Lower leg skin (tissue), 4 donors: Measurements from ENCODE around the gene NMS. TPM values are rescaled to one million over a fixed set of nuclear protein-coding genes. Genes with fewer than 3 reads are reported as not detected.

ENCODE experiments used
- DNase-seq, 2 donors: peaks; one replicate each; pipeline ENCODE4 v3.0.0-alpha.2; 2019; ENCODE audit warnings: low spot score in 2 of 2
- H3K4me3 ChIP-seq: fragments of 200-600 bp; sonication (generic); 2 replicates; pipeline ENCODE4 v1.5.1; 2017; ENCODE audit warnings: mild to moderate bottlenecking, low read depth; ENCODE audit not compliant: poor library complexity, severe bottlenecking
- CTCF ChIP-seq, 3 donors: fragments of 450-650 bp; IDR thresholded peaks; one replicate each; pipeline ENCODE4 v1.5.1; 2016; ENCODE audit warnings: antibody characterized with exemption in 3 of 3, mild to moderate bottlenecking in 3 of 3, moderate library complexity in 2 of 3
- POLR2A ChIP-seq, 2 donors: fragments of 450-650 bp; IDR thresholded peaks; one replicate each; pipeline ENCODE4 v1.6.1; 2016 to 2017; ENCODE audit warnings: antibody characterized with exemption in 2 of 2, mild to moderate bottlenecking in 1 of 2, moderate library complexity in 1 of 2
- WGBS, 2 donors: methylation state at CpG; one replicate each; pipeline ENCODE4 v1.1.5; 2018; 5-methylcytosine and 5-hydroxymethylcytosine counted together
- intact Hi-C: fragments of 100-400 bp; cut with DNase I; formaldehyde crosslinking; loops from one replicate; pipeline ENCODE4 v1.15.0; 2023; ENCODE audit warnings: low total_unique reads
- total RNA-seq, 4 donors: library from RNA; depleted of rRNA; stranded (reverse); fragments of >200 nt; gene quantifications; one replicate each; pipeline ENCODE4 v1.1.0, GENCODE V29; 2016

Gene NMS
- total RNA-seq, 4 donors from 2014 or later = not detected

- 82 to 83% methylated on average over 2 of the region's 2 CpGs for WGBS, 2 donors
- intact Hi-C loops = no loop called here
- DNase-seq = no peak
- no peak for TF ChIP-seq POLR2A (IDR thresholded peaks at IDR 0.05)
- TF ChIP-seq CTCF (IDR thresholded peaks at IDR 0.05) = no peak
- no peak overlapping the region for H3K4me3 ChIP-seq
Observed at GRCh38 chr2:100502782-100503181, 32.5 kb downstream of the NMS start.

GRCh38 chr2:100504542-100504941 lies 34.3 kb downstream of the NMS start:
- no peak overlapping the region for H3K4me3 ChIP-seq
- no peak for TF ChIP-seq POLR2A (IDR thresholded peaks at IDR 0.05)
- TF ChIP-seq CTCF (IDR thresholded peaks at IDR 0.05) = no peak
- DNase-seq = no peak
- intact Hi-C loops = no loop called here

- 84 to 93% methylated on average over 7 of the region's 7 CpGs for WGBS, 2 donors
- intact Hi-C loops = no loop called here
- no peak for DNase-seq
- no peak overlapping the region for H3K4me3 ChIP-seq
- TF ChIP-seq CTCF (IDR thresholded peaks at IDR 0.05) = no peak
- no peak for TF ChIP-seq POLR2A (IDR thresholded peaks at IDR 0.05)
Observed at GRCh38 chr2:100509066-100509465, 38.8 kb downstream of the NMS start.

GRCh38 chr2:100513650-100514049 lies 43.4 kb downstream of the NMS start:
- TF ChIP-seq CTCF (IDR thresholded peaks at IDR 0.05) (no peak), POLR2A (IDR thresholded peaks at IDR 0.05) (no peak)

GRCh38 chr2:100517556-100517955 lies 47.3 kb downstream of the NMS start:
- DNase-seq = no peak
- intact Hi-C loops = no loop called here
- 52 to 54% methylated on average over 1 of the region's 1 CpG for WGBS, 2 donors
- TF ChIP-seq CTCF (IDR thresholded peaks at IDR 0.05) (no peak), POLR2A (IDR thresholded peaks at IDR 0.05) (no peak)
- H3K4me3 ChIP-seq = no peak overlapping the region

More at GRCh38 chr2:100513650-100514049, 43.4 kb downstream of the NMS start:
- DNase-seq = no peak
- intact Hi-C loops = no loop called here
- no peak overlapping the region for H3K4me3 ChIP-seq
- WGBS, 2 donors = 53 to 56% methylated on average over 4 of the region's 4 CpGs

- WGBS, 2 donors = 54 to 66% methylated on average over 2 of the region's 2 CpGs
- no peak for TF ChIP-seq CTCF (IDR thresholded peaks at IDR 0.05)
Observed at GRCh38 chr2:100518801-100519200, 48.5 kb downstream of the NMS start.

More at GRCh38 chr2:100518801-100519200, 48.5 kb downstream of the NMS start:
- DNase-seq = no peak
- H3K4me3 ChIP-seq = no peak overlapping the region
- intact Hi-C loops = no loop called here
